Kidney epithelial cell (primary cell): Measurements from ENCODE around the gene CFAP119. TPM values are rescaled to one million over a fixed set of nuclear protein-coding genes. Genes with fewer than 3 reads are reported as not detected.

ENCODE experiments used
- DNase-seq: peaks from one replicate; pipeline ENCODE4 v3.0.0-alpha.2; 2010; ENCODE audit warnings: low read depth
- H3K27me3 ChIP-seq: 2 replicates; pipeline ENCODE4 v1.6.0; 2011; ENCODE audit warnings: low read length; ENCODE audit not compliant: control insufficient read depth, insufficient read depth
- H3K36me3 ChIP-seq: 2 replicates; pipeline ENCODE4 v1.5.1; 2011; ENCODE audit warnings: low read length; ENCODE audit not compliant: control insufficient read depth, insufficient read depth
- H3K4me3 ChIP-seq: 2 replicates; pipeline ENCODE4 v1.5.1; 2011; ENCODE audit warnings: low read depth, mild to moderate bottlenecking, control low read depth, low read length
- total RNA-seq: library from RNA; depleted of rRNA; stranded (reverse); fragments of >200 nt; gene quantifications from 2 replicates; pipeline ENCODE4 v1.2.3, GENCODE V29; 2015
- TF ChIP-seq, protein P1 (sequence below): IDR thresholded peaks from 2 replicates; pipeline ENCODE4 v1.5.1; 2011; ENCODE audit warnings: mild to moderate bottlenecking, moderate library complexity, low read length, control low read depth, inconsistent platforms; ENCODE audit not compliant: insufficient read depth, poor library complexity, severe bottlenecking

CFAP119 gene
- total RNA-seq, 1 donor from 2014 or later: 1.6 TPM

- no peaks in the 10 kb centered on the region for H3K27me3 ChIP-seq
- DNase-seq: no peak
- no peak overlapping the region for H3K4me3 ChIP-seq
- TF ChIP-seq, protein P1, sequence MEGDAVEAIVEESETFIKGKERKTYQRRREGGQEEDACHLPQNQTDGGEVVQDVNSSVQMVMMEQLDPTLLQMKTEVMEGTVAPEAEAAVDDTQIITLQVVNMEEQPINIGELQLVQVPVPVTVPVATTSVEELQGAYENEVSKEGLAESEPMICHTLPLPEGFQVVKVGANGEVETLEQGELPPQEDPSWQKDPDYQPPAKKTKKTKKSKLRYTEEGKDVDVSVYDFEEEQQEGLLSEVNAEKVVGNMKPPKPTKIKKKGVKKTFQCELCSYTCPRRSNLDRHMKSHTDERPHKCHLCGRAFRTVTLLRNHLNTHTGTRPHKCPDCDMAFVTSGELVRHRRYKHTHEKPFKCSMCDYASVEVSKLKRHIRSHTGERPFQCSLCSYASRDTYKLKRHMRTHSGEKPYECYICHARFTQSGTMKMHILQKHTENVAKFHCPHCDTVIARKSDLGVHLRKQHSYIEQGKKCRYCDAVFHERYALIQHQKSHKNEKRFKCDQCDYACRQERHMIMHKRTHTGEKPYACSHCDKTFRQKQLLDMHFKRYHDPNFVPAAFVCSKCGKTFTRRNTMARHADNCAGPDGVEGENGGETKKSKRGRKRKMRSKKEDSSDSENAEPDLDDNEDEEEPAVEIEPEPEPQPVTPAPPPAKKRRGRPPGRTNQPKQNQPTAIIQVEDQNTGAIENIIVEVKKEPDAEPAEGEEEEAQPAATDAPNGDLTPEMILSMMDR: no peak
- H3K36me3 ChIP-seq: peaks cover 2% of the 10 kb centered on the region
These were observed 18.1 kb downstream of the CFAP119 start for GRCh38 chr16:30743716-30744115.

DNA sequence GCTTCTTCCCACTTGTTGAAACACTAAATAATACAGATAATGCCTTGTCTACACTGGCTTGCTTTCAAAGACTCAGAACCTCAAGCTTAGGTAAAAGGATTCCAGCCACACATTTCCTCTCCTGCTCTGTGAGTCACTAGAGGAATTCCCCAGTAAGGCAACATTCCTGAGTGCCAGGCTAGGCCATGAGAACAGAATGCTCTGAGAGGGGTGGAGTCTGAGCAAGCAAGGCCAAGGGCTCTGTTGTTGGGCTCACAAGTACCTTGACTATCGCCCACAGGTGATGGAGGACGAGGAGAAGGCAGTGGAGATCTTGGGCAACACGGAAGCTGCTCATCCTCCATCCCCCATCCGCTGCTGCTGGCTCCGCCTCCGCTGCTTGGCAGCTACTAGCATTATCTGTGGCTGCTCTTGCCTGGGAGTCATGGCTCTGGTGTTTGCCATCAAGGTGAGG lies 20.4 kb downstream of the CFAP119 start:
- peak; percentile 96 for DNase-seq
- Histone ChIP-seq H3K27me3 (no peaks in the 10 kb centered on the region), H3K36me3 (peaks cover 7% of the 10 kb centered on the region), H3K4me3 (no peak overlapping the region)
- TF ChIP-seq, protein P1: no peak

DNA sequence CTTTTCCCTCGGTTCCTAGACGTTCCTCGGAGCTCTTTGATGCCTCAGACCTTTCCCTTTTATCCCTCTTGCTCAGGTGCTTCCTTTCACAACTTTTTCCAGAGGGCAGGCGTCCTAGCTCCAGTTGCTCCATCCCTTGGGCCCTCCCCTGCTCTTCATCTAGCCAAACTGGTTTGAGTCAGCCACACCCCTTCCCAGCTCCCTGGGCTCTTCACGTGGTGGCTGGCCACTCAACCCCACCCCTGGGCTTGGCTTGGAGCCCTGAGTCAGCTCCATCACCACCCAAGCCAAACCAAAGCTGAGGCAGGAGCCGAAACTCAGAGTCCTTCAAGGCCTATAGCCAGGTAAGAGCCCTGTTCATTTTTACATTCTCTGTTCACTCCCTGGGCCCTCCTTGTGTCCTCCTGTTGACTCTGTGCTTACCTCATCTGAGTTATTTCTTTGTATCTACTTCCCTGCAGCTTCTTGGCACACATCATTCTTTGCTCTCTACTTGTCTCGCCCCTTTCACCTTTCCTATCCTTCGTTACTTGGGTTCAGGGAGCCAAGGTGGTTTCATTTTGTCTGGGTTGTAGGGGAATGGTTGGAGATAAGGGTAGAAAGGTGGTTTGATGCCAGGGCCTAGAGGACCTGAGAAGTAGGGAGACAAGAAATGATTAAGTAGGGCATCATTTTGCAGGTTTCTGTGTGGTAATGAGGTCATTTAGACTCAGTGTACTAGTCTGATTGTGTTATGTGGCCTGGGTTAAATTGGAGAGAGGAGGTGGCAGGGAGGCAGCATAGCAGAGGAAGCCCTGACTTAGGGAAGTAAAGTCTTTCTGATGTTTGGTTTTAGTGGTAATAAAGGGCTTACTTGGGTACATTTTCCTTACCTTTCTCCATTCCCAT lies 21.3 kb downstream of the CFAP119 start:
- TF ChIP-seq, protein P1: no peak
- H3K4me3 ChIP-seq: no peak overlapping the region
- peaks cover 7% of the 10 kb centered on the region for H3K36me3 ChIP-seq
- peak; percentile 68 for DNase-seq
- no peaks in the 10 kb centered on the region for H3K27me3 ChIP-seq

GRCh38 chr16:30738984-30739951 lies 22.6 kb downstream of the CFAP119 start:
- Histone ChIP-seq H3K36me3 (peaks cover 7% of the 10 kb centered on the region), H3K4me3 (no peak overlapping the region), H3K27me3 (no peaks in the 10 kb centered on the region)
- no peak for DNase-seq
- TF ChIP-seq, protein P1: no peak

GRCh38 chr16:30737794-30738648 lies 23.8 kb downstream of the CFAP119 start:
- Histone ChIP-seq H3K27me3 (no peaks in the 10 kb centered on the region), H3K36me3 (peaks cover 7% of the 10 kb centered on the region), H3K4me3 (no peak overlapping the region)
- TF ChIP-seq, protein P1: no peak
- no peak for DNase-seq
